A673 (cell line): ENCODE results near the gene GDA.

Experiments
- CTCF ChIP-seq: fragments of 300-800, 200-600 bp; sonication (generic); conservative IDR thresholded peaks from 2 replicates; pipeline ENCODE4 v1.5.1; 2017; ENCODE audit warnings: low read depth, mild to moderate bottlenecking, antibody characterized with exemption, low read length, moderate library complexity, mixed read lengths
- EZH2 ChIP-seq: fragments of 200-600 bp; sonication (generic); IDR thresholded peaks from 2 replicates; pipeline ENCODE4 v1.6.1; 2017; ENCODE audit warnings: borderline replicate concordance, low read depth, mild to moderate bottlenecking, mixed read lengths, antibody characterized with exemption, low read length; ENCODE audit not compliant: poor library complexity, severe bottlenecking

- TF ChIP-seq CTCF (no peak), EZH2 (no peak)
These were observed 129.7 kb downstream of the GDA start for GRCh38 chr9:72278959-72279358.
